ENCODE results near the gene IGSF8. TPM values are rescaled to one million over a fixed set of nuclear protein-coding genes. Genes with fewer than 3 reads are reported as not detected.

Gene IGSF8
- total and polyA plus RNA-seq, 2 of the 8 experiments (the other 6 are each of a cell fraction or from before 2014, with no cell fraction given): 69.6 to 132 TPM

- no peak for TF ChIP-seq TCF12 (IDR thresholded peaks at IDR 0.05; ENCODE audit: low read depth, low read length)
- no peak for TF ChIP-seq NRF1 (IDR thresholded peaks at IDR 0.05; ENCODE audit: low read depth, low read length)
- TF ChIP-seq BRCA1 (IDR thresholded peaks at IDR 0.05; ENCODE audit: low read depth, low read length): no peak
- no peak for TF ChIP-seq KDM4A (IDR thresholded peaks at IDR 0.05; ENCODE audit: low read depth, low read length, severe bottlenecking)
- TF ChIP-seq, protein P1, sequence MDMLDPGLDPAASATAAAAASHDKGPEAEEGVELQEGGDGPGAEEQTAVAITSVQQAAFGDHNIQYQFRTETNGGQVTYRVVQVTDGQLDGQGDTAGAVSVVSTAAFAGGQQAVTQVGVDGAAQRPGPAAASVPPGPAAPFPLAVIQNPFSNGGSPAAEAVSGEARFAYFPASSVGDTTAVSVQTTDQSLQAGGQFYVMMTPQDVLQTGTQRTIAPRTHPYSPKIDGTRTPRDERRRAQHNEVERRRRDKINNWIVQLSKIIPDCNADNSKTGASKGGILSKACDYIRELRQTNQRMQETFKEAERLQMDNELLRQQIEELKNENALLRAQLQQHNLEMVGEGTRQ (IDR thresholded peaks at IDR 0.05; ENCODE audit: low read length): no peak
- no peak for TF ChIP-seq BACH1 (IDR thresholded peaks at IDR 0.05; ENCODE audit: low read length)
- TF ChIP-seq GTF2F1 (IDR thresholded peaks at IDR 0.05; ENCODE audit: borderline replicate concordance, low read depth, low read length): no peak
Observed at GRCh38 chr1:160094291-160094625, 4.2 kb downstream of the IGSF8 start (continued).

All from H1 (cell line).